ENCODE data around the gene KCNJ15.
A peak's percentile ranks its signal among the peaks of the same experiment; 100 is the strongest.

KCNJ15 gene

DNA sequence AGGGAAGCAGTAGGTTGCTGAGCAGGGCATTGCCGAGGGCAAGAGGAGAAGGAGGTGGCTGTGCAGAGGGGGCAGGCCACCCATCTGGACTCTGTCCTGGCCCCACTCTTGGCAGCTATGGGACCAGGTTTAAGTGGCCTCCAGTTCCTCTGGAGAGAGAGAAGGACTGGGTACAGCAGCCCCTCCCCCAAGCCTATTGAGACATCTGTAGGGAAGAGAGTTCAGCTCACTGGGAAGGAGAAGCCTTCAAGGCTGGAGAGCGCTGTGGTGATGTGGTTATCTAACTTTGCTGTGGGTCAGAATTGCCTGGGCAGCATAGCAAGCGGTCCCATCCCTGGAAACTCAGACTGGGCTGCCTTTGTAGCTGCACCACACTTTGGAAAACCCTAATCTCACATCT is 93.9 kb downstream of the KCNJ15 start:
- Histone ChIP-seq H3K4me3 (ENCODE audit: low read length) (peak overlapping the region; percentile 35), H3K36me3 (ENCODE audit: insufficient read depth, low read length) (no peaks in the 10 kb centered on the region), H3K4me1 (ENCODE audit: control insufficient read depth, insufficient read depth, low read length) (peaks cover 62% of the 10 kb centered on the region)

DNA sequence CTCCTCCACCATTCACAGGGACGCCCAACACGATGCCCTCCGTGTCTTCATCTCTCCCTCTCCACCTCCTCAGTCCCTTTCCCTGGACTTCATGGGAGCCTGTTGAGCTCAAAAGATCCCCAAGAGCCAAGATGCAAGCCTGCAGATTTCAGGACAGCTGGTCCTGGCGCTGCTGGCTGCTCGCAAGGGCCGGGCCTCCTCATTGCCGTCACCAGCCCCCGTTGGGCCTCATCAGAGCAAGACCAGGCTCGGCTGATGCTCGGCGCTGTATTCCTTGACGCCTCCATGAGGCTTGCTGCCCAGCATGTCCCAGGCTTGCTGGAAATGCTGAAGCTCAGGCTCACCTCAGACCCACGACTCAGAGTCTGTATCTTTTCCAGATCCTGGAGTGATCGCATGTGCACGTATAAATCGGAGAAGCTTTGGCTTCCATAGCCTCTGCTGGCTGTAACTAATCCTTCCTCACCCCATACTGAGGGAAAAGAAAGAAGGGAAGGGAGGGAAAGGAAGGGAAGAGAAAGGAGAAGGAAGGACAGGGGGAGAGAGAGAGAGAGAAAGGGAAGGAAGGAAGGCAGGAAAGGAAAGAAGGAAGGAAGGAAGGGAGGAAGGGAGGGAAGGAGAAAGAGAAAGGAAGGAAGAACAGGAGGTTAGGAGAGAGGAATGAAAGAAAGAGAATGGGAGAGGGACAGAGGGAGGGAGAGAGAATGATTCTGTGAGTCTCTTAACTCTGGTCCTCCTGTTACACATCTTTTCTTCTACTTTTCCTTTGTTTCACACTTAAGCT is 94.6 kb downstream of the KCNJ15 start:
- Histone ChIP-seq H3K9me3 (replicated peaks; ENCODE audit: low read length) (no peaks in the 10 kb centered on the region), H3K4me1 (ENCODE audit: control insufficient read depth, insufficient read depth, low read length) (peaks cover 65% of the 10 kb centered on the region), H3K4me2 (ENCODE audit: low read length) (peak overlapping the region; percentile 64), H3K36me3 (ENCODE audit: insufficient read depth, low read length) (no peaks in the 10 kb centered on the region), H3K27me3 (ENCODE audit: control insufficient read depth, insufficient read depth, low read length) (no peaks in the 10 kb centered on the region), H3K9ac (ENCODE audit: low read depth, low read length) (peak overlapping the region; percentile 92), H3K4me3 (ENCODE audit: low read length) (peak overlapping the region; percentile 35)

More for the DNA sequence above, 93.9 kb downstream of the KCNJ15 start:
- no peaks in the 10 kb centered on the region for H3K27me3 ChIP-seq (ENCODE audit: control insufficient read depth, insufficient read depth, low read length)
- peak overlapping the region; percentile 64 for H3K4me2 ChIP-seq (ENCODE audit: low read length)
- peak overlapping the region; percentile 92 for H3K9ac ChIP-seq (ENCODE audit: low read depth, low read length)
- no peaks in the 10 kb centered on the region for H3K9me3 ChIP-seq (replicated peaks; ENCODE audit: low read length)

DNA sequence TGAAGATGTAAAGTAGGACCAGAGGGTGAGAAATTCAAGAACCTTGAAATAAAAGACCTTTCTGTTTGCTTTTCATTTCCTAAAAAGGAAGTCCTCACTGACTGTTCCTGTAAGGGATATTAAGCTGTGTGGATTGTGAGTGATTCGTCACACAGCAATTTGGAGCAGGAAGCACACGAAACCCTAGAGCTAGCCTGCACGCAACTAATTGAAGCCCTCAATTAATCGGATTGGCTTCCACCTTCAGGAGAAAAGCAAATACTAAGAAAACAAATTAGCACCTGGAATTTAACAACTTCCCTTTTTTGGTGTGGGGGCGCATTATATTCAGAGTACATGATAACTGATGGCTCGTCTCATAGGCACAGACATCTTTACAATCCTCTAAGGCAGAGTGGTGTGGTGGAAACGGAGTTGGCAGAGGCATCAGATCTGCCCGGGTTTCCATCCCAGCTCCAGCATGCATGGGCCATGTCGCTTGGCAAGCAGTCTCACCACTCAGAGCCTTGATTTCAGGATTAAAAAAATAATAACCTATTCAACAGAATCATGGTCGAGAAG is 95.2 kb downstream of the KCNJ15 start:
- H3K27me3 ChIP-seq (ENCODE audit: control insufficient read depth, insufficient read depth, low read length) = no peaks in the 10 kb centered on the region
- peak overlapping the region; percentile 92 for H3K9ac ChIP-seq (ENCODE audit: low read depth, low read length)
- H3K36me3 ChIP-seq (ENCODE audit: insufficient read depth, low read length) = no peaks in the 10 kb centered on the region
- H3K9me3 ChIP-seq (replicated peaks; ENCODE audit: low read length) = no peaks in the 10 kb centered on the region
- H3K4me2 ChIP-seq (ENCODE audit: low read length) = peak overlapping the region; percentile 64
- peaks cover 65% of the 10 kb centered on the region for H3K4me1 ChIP-seq (ENCODE audit: control insufficient read depth, insufficient read depth, low read length)
- peak overlapping the region; percentile 46 for H3K4me3 ChIP-seq (ENCODE audit: low read length)

DNA sequence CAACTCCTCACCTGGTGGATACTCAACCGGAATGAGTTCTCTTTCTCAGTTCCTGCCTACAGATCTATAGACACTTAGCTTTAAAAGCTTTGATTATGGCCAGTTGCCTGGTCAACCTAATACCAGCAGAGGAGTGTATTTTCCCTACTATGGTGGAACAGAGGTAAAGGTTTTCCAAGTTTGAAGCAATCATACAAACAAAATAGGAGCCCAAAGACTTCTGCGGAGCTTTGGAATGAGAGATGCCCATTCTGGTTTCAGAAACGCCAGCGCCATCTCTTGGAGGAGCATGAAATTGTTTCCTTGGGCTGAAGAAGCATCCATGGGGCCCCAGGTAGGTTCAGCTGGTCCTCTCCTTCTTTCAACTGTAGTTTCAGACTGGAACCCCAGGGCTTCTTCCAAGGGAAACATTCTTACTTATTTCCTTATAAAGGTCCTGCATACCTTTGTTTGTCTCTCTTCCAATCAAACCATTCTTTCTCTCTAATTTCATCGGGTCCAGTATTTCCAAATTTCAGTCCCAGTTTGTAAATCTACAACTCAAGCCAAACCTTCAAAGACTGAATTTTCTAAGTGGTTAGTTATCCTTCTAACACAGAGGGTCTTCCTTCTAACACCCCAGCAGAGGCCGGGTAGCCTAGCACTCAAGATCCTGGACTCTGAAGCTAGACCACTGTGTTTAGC is 95.9 kb downstream of the KCNJ15 start:
- Histone ChIP-seq H3K9me3 (replicated peaks; ENCODE audit: low read length) (no peaks in the 10 kb centered on the region), H3K27me3 (ENCODE audit: control insufficient read depth, insufficient read depth, low read length) (no peaks in the 10 kb centered on the region), H3K4me1 (ENCODE audit: control insufficient read depth, insufficient read depth, low read length) (peaks cover 65% of the 10 kb centered on the region), H3K4me2 (ENCODE audit: low read length) (peak overlapping the region; percentile 64), H3K4me3 (ENCODE audit: low read length) (peak overlapping the region; percentile 46), H3K36me3 (ENCODE audit: insufficient read depth, low read length) (no peaks in the 10 kb centered on the region), H3K9ac (ENCODE audit: low read depth, low read length) (peak overlapping the region; percentile 92)

DNA sequence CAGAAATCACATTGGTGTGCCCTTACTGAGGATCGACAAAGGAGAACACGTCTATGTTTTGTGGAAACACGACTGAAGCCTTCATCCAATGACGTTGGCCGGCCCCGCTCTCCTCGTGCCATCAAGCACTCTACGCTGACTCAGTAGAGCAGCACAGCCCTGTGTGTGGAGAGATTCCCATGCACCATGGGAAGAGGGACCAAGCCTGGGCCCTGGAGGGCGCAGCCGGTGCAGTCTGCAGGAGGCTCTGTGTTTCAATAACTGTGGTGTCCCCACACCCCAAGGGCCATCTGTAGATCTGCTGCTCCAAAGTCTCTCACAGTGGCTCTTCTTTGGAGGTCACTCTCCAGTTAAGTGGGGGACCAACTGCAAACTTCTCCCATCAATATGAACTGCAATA is 97.4 kb downstream of the KCNJ15 start:
- Histone ChIP-seq H3K4me1 (ENCODE audit: control insufficient read depth, insufficient read depth, low read length) (peaks cover 55% of the 10 kb centered on the region), H3K36me3 (ENCODE audit: insufficient read depth, low read length) (no peaks in the 10 kb centered on the region), H3K4me3 (ENCODE audit: low read length) (no peak overlapping the region), H3K9me3 (replicated peaks; ENCODE audit: low read length) (no peaks in the 10 kb centered on the region), H3K9ac (ENCODE audit: low read depth, low read length) (peak overlapping the region; percentile 2), H3K27me3 (ENCODE audit: control insufficient read depth, insufficient read depth, low read length) (no peaks in the 10 kb centered on the region), H3K4me2 (ENCODE audit: low read length) (no peak overlapping the region)

DNA sequence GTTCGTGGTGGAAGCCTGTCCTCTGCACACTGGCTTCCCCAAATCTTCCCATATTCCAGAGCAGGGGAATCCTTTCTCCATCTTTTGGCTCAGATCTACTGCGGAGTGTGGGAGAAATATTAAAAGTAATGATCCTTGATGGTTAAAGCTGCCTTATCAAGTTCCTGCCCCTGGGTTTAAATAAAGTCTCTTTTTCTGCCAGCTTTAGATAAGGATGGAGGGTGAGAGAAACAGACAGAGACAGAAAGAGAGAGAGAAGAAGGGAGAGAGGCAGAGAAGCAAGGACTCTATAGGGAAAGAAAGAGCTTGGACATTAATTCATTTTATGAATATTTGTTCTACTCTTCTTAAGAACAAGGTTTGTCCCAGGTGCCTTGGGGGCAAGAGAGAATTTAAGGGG is 98.0 kb downstream of the KCNJ15 start:
- Histone ChIP-seq H3K27me3 (ENCODE audit: control insufficient read depth, insufficient read depth, low read length) (peaks cover 4% of the 10 kb centered on the region), H3K4me2 (ENCODE audit: low read length) (no peak overlapping the region), H3K36me3 (ENCODE audit: insufficient read depth, low read length) (no peaks in the 10 kb centered on the region), H3K9ac (ENCODE audit: low read depth, low read length) (peak overlapping the region; percentile 2), H3K9me3 (replicated peaks; ENCODE audit: low read length) (no peaks in the 10 kb centered on the region), H3K4me3 (ENCODE audit: low read length) (no peak overlapping the region), H3K4me1 (ENCODE audit: control insufficient read depth, insufficient read depth, low read length) (peaks cover 50% of the 10 kb centered on the region)

DNA sequence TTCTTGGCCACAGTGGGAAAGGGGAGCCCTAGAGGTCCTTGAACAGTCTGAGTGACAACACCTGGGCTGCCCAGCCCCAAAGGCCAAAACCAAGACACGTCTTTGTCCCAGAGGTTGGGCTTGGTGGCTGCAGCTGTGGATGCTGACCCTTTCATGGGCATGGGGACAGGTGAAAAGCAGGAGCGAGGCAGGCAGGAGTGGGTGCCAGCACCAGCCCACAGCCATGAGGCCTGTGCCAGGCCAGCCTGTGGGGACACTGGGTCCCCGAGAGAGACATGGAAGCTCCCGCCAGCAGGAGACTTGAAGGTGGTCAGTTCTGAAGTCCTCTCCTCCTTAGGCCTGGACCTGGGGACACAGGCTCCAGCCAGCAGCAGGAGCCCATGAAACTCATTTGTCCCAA is 98.6 kb downstream of the KCNJ15 start:
- Histone ChIP-seq H3K36me3 (ENCODE audit: insufficient read depth, low read length) (no peaks in the 10 kb centered on the region), H3K4me2 (ENCODE audit: low read length) (no peak overlapping the region), H3K4me1 (ENCODE audit: control insufficient read depth, insufficient read depth, low read length) (peaks cover 44% of the 10 kb centered on the region), H3K4me3 (ENCODE audit: low read length) (no peak overlapping the region), H3K27me3 (ENCODE audit: control insufficient read depth, insufficient read depth, low read length) (peaks cover 6% of the 10 kb centered on the region), H3K9ac (ENCODE audit: low read depth, low read length) (peak overlapping the region; percentile 42), H3K9me3 (replicated peaks; ENCODE audit: low read length) (no peaks in the 10 kb centered on the region)

DNA sequence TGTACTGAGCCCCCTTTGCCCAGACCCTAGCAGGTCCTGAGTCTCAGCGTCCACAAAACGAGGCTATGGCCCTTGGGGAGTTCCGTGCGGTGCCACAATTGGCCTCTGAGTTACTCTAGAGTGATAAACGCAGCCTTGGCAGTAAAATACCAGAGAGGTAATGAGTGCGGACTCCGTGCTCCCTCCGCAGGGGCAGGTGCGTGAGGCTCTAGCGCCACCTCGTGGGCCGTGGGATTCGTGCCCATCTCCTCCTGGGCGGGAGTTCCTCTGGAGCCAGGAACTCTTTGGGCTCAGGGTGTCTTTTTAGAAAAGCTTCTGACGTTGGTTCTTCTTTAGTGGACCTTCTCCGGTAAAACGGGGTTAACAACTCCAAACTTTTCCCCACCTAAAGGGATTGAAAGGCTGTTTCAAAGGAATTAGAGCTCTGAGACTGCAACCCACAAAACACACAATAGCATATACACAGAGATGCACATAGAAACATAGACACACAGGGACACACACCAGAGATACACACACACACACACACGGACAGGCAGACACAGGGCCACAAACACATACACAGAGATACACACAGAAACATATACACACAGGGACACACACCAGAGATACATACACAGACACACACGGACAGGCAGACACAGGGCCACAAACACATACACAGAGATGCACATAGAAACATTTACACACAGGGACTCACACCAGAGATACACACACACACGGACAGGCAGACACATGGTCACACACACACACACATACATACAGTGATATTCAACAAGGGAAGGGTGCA is 99.4 kb downstream of the KCNJ15 start:
- Histone ChIP-seq H3K9ac (ENCODE audit: low read depth, low read length) (peak overlapping the region; percentile 42), H3K4me3 (ENCODE audit: low read length) (no peak overlapping the region), H3K4me1 (ENCODE audit: control insufficient read depth, insufficient read depth, low read length) (peaks cover 35% of the 10 kb centered on the region), H3K27me3 (ENCODE audit: control insufficient read depth, insufficient read depth, low read length) (peaks cover 11% of the 10 kb centered on the region), H3K9me3 (replicated peaks; ENCODE audit: low read length) (no peaks in the 10 kb centered on the region), H3K4me2 (ENCODE audit: low read length) (no peak overlapping the region), H3K36me3 (ENCODE audit: insufficient read depth, low read length) (no peaks in the 10 kb centered on the region)

All from skeletal muscle satellite cell (primary cell).